HG03060 (cell line): ENCODE results near the gene CYP4A22.
"Not testable (repeated sequence)": the region's sequence is repeated elsewhere in the genome, so short reads cannot be mapped to it uniquely, and the experiment has no call there.

Experiments
- ATAC-seq: cut with Tn5 transposase; IDR thresholded peaks from one replicate; pipeline ENCODE4 v1.9.1; 2021; ENCODE audit warnings: low read depth, moderate number of reproducible peaks; ENCODE audit not compliant: unreplicated experiment

CYP4A22 gene

GRCh38 chr1:47149162-47149561 lies 11.9 kb downstream of the CYP4A22 start:
- ATAC-seq: not testable (repeated sequence)

- ATAC-seq: not testable (repeated sequence)
Measured at GRCh38 chr1:47156457-47156856, 19.2 kb downstream of the CYP4A22 start.

GRCh38 chr1:47157957-47158356 lies 20.7 kb downstream of the CYP4A22 start:
- ATAC-seq: not testable (repeated sequence)

- ATAC-seq: no peak
Measured at GRCh38 chr1:47160716-47161115, 23.5 kb downstream of the CYP4A22 start.

- no peak for ATAC-seq
Measured at GRCh38 chr1:47161298-47162040, 24.2 kb downstream of the CYP4A22 start.

GRCh38 chr1:47164552-47164951 lies 27.3 kb downstream of the CYP4A22 start:
- ATAC-seq: no peak

- ATAC-seq: no peak
Measured at GRCh38 chr1:47172782-47173181, 35.5 kb downstream of the CYP4A22 start.

GRCh38 chr1:47174656-47175020 lies 37.4 kb downstream of the CYP4A22 start:
- ATAC-seq: no peak

- ATAC-seq: no peak
Measured at GRCh38 chr1:47175227-47175934, 38.1 kb downstream of the CYP4A22 start.

GRCh38 chr1:47178020-47178419 lies 40.8 kb downstream of the CYP4A22 start:
- no peak for ATAC-seq

- ATAC-seq: no peak
Measured at GRCh38 chr1:47178654-47179016, 41.4 kb downstream of the CYP4A22 start.

- peak; percentile 64 for ATAC-seq
Measured at GRCh38 chr1:47179017-47179987, 42.1 kb downstream of the CYP4A22 start.

GRCh38 chr1:47179988-47180563 lies 42.8 kb downstream of the CYP4A22 start:
- no peak for ATAC-seq

GRCh38 chr1:47180603-47181094 lies 43.4 kb downstream of the CYP4A22 start:
- no peak for ATAC-seq

- ATAC-seq: no peak
Measured at GRCh38 chr1:47181095-47181954, 44.1 kb downstream of the CYP4A22 start.

- ATAC-seq: no peak
Measured at GRCh38 chr1:47181955-47182675, 44.9 kb downstream of the CYP4A22 start.

GRCh38 chr1:47182676-47183235 lies 45.5 kb downstream of the CYP4A22 start:
- no peak for ATAC-seq

GRCh38 chr1:47183308-47184089 lies 46.3 kb downstream of the CYP4A22 start:
- ATAC-seq: no peak
